ENCODE results near the gene COL25A1.

DNA sequence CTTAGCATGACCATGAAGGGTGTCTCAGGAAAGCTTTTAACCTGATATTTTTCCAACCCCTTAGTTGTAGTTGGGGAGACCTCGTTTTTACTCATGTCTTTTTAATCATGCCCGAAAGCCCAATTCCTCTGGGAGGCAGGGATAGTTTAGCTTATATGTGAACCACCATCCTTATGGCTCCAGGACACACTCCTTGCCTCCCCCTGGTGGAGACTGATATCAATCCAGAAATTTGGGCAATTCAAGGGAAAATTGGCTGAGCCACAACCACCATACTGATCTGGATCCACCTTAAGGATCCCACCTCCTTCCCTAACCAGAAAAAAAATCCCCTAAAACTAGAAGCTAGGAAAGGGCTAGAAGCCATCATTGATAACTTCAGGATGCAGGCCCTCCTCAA lies 13.4 kb upstream of the COL25A1 start:
- TF ChIP-seq, protein P1, sequence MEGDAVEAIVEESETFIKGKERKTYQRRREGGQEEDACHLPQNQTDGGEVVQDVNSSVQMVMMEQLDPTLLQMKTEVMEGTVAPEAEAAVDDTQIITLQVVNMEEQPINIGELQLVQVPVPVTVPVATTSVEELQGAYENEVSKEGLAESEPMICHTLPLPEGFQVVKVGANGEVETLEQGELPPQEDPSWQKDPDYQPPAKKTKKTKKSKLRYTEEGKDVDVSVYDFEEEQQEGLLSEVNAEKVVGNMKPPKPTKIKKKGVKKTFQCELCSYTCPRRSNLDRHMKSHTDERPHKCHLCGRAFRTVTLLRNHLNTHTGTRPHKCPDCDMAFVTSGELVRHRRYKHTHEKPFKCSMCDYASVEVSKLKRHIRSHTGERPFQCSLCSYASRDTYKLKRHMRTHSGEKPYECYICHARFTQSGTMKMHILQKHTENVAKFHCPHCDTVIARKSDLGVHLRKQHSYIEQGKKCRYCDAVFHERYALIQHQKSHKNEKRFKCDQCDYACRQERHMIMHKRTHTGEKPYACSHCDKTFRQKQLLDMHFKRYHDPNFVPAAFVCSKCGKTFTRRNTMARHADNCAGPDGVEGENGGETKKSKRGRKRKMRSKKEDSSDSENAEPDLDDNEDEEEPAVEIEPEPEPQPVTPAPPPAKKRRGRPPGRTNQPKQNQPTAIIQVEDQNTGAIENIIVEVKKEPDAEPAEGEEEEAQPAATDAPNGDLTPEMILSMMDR (IDR thresholded peaks at IDR 0.05), result no peak
- TF ChIP-seq ZC3H11A (IDR thresholded peaks at IDR 0.05) (no peak), POLR2AphosphoS2 (conservative IDR thresholded peaks at IDR 0.05; ENCODE audit: low read length) (no peak), MAZ (IDR thresholded peaks at IDR 0.05; ENCODE audit: borderline replicate concordance, low read depth, low read length) (no peak), KDM1A (IDR thresholded peaks at IDR 0.05; ENCODE audit: low read depth) (no peak), CEBPB (IDR thresholded peaks at IDR 0.05) (no peak), FOSL2 (IDR thresholded peaks at IDR 0.05) (no peak), FOSL2 (CRISPR knock-in tag; IDR thresholded peaks at IDR 0.05) (no peak), POLR2A (IDR thresholded peaks at IDR 0.05; ENCODE audit: low read length) (no peak), CBX8 (IDR thresholded peaks at IDR 0.05) (no peak), NFE2L2 (conservative IDR thresholded peaks at IDR 0.05; ENCODE audit: low read length) (no peak), RARB (CRISPR knock-in tag; IDR thresholded peaks at IDR 0.05) (no peak)
- TF ChIP-seq, protein P2, sequence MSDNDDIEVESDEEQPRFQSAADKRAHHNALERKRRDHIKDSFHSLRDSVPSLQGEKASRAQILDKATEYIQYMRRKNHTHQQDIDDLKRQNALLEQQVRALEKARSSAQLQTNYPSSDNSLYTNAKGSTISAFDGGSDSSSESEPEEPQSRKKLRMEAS (IDR thresholded peaks at IDR 0.05), result no peak
- TF ChIP-seq, protein P3, sequence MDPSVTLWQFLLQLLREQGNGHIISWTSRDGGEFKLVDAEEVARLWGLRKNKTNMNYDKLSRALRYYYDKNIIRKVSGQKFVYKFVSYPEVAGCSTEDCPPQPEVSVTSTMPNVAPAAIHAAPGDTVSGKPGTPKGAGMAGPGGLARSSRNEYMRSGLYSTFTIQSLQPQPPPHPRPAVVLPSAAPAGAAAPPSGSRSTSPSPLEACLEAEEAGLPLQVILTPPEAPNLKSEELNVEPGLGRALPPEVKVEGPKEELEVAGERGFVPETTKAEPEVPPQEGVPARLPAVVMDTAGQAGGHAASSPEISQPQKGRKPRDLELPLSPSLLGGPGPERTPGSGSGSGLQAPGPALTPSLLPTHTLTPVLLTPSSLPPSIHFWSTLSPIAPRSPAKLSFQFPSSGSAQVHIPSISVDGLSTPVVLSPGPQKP (IDR thresholded peaks at IDR 0.05; ENCODE audit: low read depth, low read length), result no peak
